Left ventricle myocardium superior (tissue), 1 donor: ENCODE measurements around the gene PNKD. TPM values are rescaled to one million over a fixed set of nuclear protein-coding genes. Genes with fewer than 3 reads are reported as not detected.

ENCODE experiments used
- ATAC-seq: fragments of 200-7000 bp; cut with Tn5 transposase; one replicate; pipeline ENCODE4 v1.9.1; 2020; ENCODE audit warnings: mild to moderate bottlenecking, moderate library complexity
- DNase-seq: peaks from one replicate; pipeline ENCODE4 v3.0.0-alpha.2; 2020
- intact Hi-C: fragments of 100-400 bp; cut with micrococcal nuclease; formaldehyde crosslinking; loops from one replicate; pipeline ENCODE4 v1.11.0; 2022
- total RNA-seq: library from RNA; stranded (reverse); fragmentation: NEBNext Ultra II Directional; extraction: Animal tissue kit (Norgen Biotek cat#: 25700); gene quantifications from one replicate; pipeline ENCODE4 v1.2.1, GENCODE V29; 2021
- donor health status: DM: no; HTN: yes; CAD: no; lungs with severe emphysema.

The PNKD gene
- total RNA-seq, 1 donor from 2014 or later, result 67.1 TPM

DNA sequence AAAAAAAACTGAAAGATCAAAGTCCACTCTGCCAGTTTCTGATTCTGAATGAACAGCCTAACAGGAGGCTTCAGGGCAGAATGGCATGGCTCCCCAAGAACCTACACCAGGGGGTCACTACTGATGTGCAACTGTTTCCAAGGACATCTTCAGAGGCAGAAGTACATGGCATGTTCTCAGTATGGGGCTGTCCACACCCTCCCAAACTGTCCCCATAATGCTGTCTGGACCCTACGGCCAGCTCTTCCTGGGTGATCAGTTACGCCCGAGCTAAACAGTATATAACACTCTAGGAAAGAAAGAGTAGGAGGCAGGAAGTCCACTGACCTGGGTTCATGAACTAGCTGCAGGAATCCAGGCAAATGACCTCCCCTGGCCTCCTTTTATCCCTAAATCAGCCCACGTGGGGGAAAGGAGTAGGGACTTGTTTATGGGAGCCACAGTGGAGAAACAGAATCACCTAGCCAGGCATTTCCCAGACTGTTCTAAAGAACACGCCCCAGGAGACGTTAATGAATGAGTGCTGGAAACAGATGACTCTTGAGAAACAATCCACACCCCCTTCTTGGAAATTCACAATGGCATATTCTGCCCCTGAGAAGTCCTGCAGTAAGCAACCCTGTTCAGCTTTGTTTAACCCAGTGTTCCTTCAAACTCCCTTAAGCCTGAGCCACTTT is 19.5 kb downstream of the PNKD start:
- no peak for ATAC-seq
- intact Hi-C loops, result no loop called here
- no peak for DNase-seq

DNA sequence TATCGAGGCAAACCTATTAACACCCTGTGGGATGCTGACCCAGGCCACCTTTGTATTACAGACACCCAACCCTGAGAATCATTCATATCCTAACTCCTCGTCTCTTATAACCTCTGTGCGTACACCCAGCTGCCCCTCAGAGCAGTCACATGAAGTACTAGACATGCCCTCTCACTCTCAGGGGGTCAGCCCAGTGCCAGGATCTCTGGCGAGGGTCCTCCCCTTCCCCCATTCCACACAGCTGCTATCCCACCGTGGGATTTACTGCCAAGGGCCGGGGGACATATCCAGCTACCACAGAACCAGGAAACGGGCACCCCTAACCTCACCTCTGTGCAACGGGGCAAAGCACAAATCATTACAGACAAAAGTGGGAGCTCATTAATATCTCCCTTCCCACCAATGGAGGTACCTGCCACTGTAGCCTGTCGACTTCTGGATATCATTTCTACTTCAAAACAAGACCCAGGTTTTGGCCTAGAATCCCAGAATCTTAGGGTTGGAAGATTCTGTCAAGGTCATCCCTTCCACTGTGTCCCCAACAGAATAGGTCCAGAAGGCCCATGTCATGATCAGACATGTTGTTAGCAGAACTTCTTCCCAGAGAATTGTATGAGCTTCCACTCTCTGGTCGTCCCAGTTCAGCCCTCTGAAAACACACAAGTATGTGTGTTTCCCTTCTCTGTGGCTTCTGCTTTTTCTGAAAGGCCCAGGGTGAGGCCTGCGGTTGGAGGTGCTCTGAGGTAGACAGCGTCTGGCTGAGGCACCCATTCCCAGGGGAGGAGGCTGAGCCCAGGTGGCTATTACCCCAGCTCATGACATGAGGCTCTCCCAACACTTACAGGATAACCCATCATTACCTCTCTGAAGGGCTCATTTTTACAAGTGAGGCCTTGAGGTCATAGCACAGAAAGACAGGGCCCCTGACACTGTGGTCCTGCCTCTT is 20.3 kb downstream of the PNKD start:
- ATAC-seq, result no peak
- no peak for DNase-seq
- intact Hi-C loops, result no loop called here

DNA sequence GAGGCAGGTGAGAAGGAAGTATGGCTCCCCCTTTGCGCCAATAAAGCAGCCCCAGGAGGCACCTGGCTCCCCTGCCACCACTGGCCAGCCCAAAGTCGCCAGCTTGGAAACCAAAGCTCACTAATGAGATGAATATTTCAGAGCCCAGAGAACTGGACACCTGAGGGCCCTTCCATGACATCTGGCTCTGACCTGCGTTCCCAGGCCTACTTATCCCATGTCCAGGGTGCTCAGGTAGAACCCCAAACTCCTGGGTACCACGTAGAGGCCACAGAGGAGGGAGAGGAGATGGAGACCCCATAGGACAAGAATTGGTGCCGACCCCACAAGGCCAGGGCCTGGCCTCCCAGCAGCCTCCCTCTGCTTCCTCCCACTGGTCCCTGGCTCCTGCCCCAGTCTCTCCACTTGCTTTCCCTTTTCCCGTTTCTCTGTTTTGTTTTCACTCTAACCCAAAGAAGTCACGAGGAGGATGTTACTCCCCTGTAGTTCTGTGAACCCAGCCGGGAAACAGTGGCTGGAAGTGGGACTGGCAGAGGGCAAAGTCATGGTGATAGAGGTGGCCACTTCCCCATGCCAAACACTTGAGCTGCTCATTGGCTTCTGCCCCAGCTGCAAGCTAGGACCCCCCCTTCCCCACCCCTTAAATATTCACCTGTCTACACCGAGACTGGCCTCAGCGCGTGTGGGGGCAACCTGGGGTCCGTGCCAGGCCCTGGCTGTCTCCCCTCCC is 21.2 kb downstream of the PNKD start:
- DNase-seq (peak; percentile 49), ATAC-seq (peak; percentile 13)
- intact Hi-C loops, result no loop called here

DNA sequence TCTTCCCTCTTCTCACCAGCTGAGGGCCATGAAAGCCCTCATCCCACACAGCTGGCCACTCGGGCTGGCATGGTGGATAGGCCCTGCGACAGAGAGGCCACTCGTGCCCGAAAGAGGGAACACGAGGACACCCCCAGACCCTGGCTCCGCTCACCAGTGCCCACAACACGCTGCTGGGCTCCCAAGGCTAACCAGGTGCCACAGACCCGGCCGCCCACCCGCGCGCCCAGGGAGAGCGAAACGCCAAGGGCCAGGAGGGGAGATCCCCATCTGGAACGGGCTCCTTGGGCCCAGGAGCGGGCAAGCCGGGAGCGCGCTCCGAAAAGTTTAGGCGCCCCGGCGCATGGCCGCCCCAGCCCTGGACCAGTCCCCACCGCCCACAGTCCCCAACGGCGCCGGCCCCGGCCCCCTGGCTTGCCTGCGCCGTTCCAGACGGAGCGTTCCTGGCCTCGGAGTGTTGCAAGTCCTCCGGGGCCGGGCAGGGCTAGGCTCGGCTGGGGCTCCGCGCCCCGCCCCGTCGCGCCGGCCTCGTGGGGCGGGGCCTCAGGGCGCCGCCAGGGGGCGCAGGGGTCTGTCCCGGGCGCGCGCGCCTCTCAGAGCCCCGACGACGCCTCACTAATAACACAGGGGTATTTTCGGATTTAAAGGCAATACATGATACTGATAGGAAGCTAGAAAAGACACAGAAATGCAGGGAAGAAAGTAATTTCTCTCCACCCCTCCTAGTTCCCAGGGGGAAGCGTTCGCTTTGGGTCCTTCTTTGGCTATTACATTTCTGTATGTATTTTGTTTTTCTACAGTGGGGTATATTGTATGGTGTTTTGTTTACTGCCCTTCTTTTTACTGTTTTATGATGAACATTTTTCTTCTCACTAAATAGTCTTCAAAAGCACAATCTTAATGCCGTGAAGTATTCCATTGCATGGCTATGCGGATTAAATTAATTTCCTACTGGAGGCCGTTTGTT is 22.0 kb downstream of the PNKD start, which contains the start of gene TMBIM1:
Gene TMBIM1 (minus strand): TSS at position 456 of the 967 bp plus-strand sequence. CDS start 10,362 bp downstream, outside the sequence.
- ATAC-seq (peak; percentile 92), DNase-seq (peak; percentile 92)
- intact Hi-C loops, result no loop called here

DNA sequence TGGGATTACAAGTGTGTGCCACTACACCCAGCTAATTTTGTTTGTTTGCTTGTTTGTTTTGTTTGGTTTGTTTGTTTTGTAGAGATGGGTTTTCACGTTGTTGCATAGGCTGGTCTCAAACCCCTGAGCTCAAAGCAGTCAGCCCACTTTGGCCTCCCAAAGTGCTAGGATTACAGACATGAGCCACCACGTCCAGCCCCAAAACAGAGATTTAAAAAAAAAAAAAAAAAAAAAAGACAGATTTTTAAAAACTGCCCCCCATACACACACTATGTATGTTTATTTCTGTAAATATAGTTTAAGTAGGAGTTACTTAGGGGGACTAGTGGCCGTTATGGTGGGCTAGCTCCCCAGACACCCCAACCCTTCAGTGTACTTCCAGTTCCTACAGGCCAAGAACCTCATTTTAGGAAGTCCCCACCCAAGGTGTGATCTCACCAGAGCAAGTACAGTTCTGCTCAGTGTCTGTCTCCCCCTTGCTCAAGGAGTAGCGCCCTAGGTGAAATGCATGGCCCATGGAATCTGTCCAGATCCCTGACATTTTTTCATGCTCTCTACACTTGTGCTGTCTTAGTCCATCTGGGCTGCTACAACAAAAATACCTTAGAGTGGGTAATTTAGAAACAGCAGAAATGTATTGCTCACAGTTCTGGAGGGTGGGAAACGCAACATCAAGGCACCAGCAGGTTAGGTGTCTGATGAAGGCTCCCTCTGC is 23.6 kb downstream of the PNKD start:
- no peak for DNase-seq
- intact Hi-C loops, result no loop called here
- no peak for ATAC-seq

DNA sequence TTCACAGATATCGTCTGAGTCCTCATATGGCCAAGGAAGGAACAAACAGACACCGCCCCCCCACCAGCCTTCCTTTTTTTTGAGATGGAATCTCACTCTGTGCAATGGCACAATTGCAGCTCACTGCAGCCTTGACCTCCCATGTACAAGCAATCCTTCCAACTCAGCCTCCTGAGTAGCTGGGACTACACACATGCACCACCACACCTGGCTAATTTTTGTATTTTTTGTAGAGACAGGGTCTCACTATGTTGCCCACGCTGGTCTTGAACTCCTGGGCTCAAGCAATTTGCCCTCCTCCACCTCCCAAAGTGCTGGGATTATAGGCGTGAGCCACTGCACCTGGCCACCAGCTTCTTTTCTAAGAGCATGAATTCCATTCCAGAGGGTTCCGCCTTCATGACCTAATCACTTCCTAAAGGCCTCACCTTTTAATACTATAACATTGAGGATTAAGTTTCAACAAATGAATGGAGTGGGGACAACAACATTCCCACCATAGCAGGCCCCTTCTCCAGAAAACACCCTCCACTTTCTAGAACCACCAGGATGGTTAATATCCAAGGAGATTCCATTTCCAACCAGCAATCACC is 24.2 kb downstream of the PNKD start:
- ATAC-seq (no peak), DNase-seq (no peak)
- intact Hi-C loops, result no loop called here

DNA sequence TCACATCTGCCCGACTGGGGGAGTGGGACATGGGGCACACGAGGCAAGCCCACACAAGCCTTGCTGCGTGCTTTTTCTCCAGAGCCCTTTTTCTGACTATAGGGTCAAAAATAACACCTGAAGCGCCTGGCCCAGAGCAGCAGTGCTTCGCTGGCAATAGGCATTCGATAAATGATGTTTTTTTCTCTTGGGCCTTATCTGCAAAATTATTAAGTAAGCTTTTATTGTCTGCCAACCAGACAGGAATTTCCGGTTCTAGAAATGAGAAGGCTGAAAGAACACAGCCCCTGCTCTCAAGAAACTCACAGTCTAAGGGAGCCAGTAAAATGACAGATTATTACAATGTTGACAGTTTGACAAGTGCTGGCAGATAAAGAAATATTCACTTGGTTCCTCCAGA is 24.7 kb downstream of the PNKD start:
- intact Hi-C loops, result no loop called here
- DNase-seq (no peak), ATAC-seq (no peak)

DNA sequence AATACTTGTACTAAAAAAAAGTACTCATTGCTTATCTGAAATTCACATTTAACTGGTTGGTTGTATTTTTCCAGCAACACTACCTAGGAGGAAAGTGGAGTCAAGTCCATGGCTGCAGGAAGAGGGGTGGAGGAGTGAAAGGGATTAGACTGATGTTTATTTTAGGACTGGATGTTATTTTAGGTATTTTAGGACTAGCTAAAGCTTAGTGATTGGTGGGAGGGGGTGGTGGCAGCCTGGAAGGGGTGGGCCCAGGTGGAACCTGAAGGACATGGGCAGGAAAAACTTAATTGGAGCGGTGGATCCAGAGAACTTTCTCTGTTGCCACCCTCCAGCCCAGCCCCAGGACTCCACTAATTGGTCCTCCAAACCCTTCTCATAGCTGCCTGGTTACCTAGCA is 25.9 kb downstream of the PNKD start:
- intact Hi-C loops, result no loop called here
- DNase-seq (no peak), ATAC-seq (no peak)

DNA sequence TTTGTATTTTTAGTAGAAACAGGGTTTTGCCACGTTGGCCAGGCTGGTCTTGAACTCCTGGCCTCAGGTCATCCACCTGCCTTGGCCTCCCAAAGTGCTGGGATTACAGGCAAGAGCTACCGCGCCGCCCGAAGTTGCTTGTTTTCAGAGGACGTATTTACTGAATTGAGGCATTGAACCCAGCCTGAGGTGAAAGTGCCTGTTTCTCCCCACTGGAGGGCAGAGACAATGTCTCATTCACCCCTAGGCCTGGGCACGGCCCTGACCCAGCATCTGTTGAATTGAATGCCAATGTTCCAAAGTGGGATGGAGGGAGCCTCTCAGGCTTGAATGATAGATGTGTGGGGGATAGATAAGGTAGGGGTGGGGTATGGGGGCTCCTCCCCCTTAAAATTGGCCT is 26.5 kb downstream of the PNKD start:
- ATAC-seq (no peak), DNase-seq (no peak)
- intact Hi-C loops, result no loop called here

DNA sequence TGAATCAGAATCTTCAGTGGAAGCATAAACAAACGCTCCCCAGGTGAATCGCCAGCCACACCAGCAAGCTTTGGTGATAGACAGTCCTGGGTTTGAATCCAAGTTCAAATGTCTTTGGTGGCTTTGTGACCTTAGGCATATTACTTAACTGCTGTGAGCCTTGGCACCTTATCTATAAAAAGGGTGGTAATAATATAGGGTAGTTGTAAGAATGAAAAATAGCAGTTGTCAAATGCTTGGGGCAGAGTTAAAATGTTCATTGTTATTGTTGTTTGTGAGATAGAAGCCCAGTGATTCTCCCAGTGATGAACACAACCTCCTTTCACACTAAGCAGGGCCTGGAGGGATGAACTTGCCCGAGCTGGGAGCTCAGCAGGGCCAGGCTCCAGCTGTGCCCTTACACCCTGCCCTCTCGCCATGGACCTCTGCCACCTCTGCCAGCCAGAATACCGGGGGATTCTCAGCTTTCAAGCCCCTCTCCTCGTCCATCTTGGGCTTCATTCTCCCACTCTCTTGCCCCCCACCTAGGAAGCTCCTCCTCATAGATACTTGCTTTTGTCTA is 28.1 kb downstream of the PNKD start:
- no peak for ATAC-seq
- DNase-seq, result no peak
- intact Hi-C loops, result no loop called here

DNA sequence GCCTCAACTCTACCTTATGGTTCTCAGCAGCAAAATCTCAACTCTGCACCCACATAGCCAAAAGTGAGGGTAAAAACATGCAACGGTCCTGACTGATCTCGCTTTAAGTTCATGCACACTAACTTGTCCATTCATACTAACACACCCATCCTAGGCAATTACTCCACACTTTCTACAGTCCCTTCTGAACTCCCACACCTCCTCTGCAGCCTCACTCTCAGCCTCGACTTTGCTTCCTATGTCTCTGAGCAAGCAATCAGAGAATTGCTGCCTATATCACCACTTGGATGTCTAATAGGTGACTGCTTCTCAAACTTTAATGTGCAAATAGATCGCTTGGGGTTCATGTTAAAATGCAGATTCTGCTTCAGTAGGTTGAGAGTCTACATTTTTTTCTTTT is 29.8 kb downstream of the PNKD start:
- intact Hi-C loops, result loop anchor here (10.0 kb wide), 1 partner anchor 55 kb away; the partner anchor contains the start of gene CATIP
- DNase-seq, result no peak
- ATAC-seq, result no peak

DNA sequence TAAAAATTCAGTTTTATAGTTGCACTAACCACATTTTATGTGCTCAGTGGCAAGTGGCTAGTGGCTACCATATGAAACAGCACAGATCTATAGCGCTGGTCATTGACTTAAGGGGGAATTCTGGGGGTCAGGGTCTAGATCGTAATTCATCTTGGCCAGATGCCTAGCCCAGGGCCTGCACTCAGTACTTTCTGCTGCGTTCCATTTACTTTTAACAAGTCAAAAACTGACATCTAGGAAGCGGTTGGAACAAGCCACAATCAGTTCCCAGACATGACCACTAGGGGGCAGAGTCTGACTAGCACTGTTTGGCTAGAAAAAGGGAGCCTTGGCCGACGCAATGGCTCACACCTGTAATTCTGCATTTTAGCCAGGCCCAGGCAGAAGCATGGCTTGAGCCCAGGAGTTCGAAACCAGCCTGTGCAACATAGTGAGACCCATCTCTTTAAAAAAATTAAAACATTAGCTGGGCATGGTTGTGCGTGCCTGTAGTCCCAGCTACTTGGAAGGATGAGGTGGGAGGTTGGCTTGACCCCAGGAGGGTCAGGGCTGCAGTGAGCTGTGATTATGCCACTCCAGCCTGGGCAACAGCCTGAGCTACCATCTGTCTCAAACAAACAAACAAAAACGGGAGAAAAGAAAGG is 31.0 kb downstream of the PNKD start:
- intact Hi-C loops, result loop anchor here (10.0 kb wide), 1 partner anchor 54 kb away; the partner anchor contains the start of gene CATIP
- ATAC-seq, result peak; percentile 84

DNA sequence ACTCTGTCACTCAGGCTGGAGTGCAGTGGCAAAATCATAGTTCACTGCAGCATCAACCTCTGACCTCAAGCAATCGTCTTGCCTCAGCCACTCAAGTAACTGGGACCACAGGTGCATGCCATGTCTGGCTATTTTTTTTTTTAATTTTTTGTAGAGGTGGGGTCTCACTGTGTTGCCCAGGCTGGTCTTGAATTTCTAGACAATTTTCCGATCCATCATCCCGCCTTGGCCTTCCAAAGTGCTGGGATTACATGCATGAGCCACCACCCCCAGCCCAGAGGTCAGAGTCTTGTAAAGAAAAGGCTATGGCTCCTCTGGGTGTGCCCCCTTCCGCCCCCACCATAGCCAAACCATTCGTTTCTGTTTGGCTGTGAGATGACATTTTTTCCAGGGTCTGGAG is 35.1 kb downstream of the PNKD start:
- intact Hi-C loops, result loop anchor here (10.0 kb wide), 1 partner anchor 49 kb away; the partner anchor contains the start of gene CATIP
- DNase-seq (no peak), ATAC-seq (no peak)

More for the DNA sequence above, 31.0 kb downstream of the PNKD start:
- DNase-seq, result peak; percentile 76

DNA sequence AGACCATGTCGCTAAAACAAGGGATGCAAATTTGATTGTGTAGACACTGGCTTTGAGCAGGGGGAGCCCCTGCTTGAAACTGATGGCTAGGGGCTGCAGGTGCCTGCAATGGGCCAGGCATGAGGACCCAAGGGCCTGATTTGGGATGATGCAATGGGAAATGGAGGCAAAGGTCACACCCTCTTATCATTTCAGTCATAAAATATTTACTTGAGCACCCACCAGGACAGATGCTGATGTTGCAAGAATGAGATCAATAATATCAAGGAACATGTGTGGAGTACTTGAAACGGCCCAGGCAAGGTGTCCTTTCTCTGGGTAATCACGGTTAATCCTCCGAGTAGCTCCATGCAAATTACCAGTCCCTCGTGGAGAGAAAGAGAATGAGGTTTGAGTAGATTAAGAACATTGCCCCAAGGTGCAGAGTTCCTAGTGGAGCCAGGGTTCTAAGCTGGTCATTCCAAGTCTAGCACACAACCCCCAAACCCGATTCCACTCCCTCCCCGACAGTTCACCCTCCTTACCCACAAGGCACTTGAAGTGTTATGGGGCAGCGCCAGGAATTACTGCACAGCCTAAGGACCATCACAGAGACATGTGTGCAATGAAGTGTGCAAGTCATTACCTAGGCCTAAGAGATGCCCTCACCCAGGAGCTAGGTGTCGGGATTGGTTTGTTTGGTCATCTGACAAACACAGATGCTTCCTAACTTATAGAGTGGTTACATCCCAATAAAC is 36.0 kb downstream of the PNKD start:
- no peak for ATAC-seq
- no peak for DNase-seq
- intact Hi-C loops, result loop anchor here (10.0 kb wide), 1 partner anchor 48 kb away; the partner anchor contains the start of gene CATIP

DNA sequence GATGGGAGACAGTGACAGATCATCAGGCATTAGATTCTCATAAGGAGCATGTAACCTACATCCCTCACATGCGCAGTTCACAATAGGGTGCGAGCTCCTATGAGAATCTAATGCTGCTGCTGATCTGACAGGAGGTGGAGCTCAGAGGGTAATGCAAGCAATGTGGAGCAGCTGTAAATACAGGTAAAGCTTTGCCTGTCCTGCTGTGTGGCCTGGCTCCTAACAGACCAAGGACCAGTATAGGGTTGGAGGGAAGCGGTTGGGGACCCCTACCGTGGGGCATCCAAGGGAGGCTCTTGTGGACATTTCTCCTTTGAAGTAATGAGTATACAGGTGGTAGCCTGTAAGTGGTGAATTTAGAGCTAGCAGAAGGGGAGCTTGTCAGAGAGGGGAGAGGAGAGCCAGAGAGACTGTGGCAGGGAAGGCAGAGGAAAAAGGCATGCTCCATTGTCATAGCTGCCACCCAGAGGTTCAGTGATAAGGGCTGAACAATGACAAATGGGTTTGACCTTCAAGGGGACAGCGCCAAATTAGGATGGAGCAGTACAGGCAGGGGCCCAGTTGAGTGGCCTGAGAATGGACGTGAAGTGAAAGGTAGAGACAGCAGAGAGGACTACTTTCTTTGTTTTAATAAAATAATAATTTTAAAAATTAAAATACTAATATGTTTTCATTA is 37.2 kb downstream of the PNKD start:
- no peak for DNase-seq
- intact Hi-C loops, result loop anchor here (10.0 kb wide), 1 partner anchor 47 kb away; the partner anchor contains the start of gene CATIP
- peak; percentile 90 for ATAC-seq
